Measurements from ENCODE around the gene RNF17. TPM values are rescaled to one million over a fixed set of nuclear protein-coding genes. Genes with fewer than 3 reads are reported as not detected.

Gene RNF17
- total and polyA plus RNA-seq, 10 of the 15 experiments (the other 5 are each of a cell fraction or from before 2014, with no cell fraction given): not detected

GRCh38 chr13:24747248-24748060 lies 16.5 kb upstream of the RNF17 start:
- no peak overlapping the region for H3K27ac ChIP-seq (ENCODE audit: control insufficient read depth, insufficient read depth)
- in situ Hi-C loops (cut with MboI): no loop called here
- SMC1A ChIA-PET (ENCODE audit: uncharacterized antibody, unreplicated experiment): no interaction called here
- TF ChIP-seq KLF5 (IDR thresholded peaks at IDR 0.05; ENCODE audit: partially characterized antibody) (no peak), NBN (IDR thresholded peaks at IDR 0.05) (no peak), HDAC6 (IDR thresholded peaks at IDR 0.05; ENCODE audit: unreplicated experiment) (peak; percentile 89), BACH1 (IDR thresholded peaks at IDR 0.05; ENCODE audit: borderline replicate concordance) (no peak), BMI1 (IDR thresholded peaks at IDR 0.05; ENCODE audit: borderline replicate concordance) (no peak), REST (IDR thresholded peaks at IDR 0.05; ENCODE audit: low read depth, low read length) (no peak), JUND (IDR thresholded peaks at IDR 0.05; ENCODE audit: low read depth, low read length) (no peak), ZZZ3 (IDR thresholded peaks at IDR 0.05; ENCODE audit: control insufficient read depth, insufficient read length, low read depth) (no peak), ZBTB33 (IDR thresholded peaks at IDR 0.05) (no peak)
- no peaks in the 10 kb centered on the region for H3K36me3 ChIP-seq (ENCODE audit: control insufficient read depth in 2 of 2, insufficient read depth in 2 of 2, low read length in 1 of 2)
- BruUV-seq (replicated peaks): no TSS peak
- H3K4me1 ChIP-seq (ENCODE audit: control insufficient read depth, insufficient read depth, low read length): no peaks in the 10 kb centered on the region
- intact Hi-C loops (cut with micrococcal nuclease; ENCODE audit: unreplicated experiment): loop anchor here (10.0 kb wide), 1 partner anchor 247 kb away; no protein-coding TSS in a partner anchor
- POLR2A ChIA-PET: no interaction called here
- DNase-seq (ENCODE audit: low read depth, low spot score) (no peak), ATAC-seq (peak; percentile 38), FAIRE-seq (no peak)
- peak overlapping the region; percentile 30; the same call in 1 of the 2 replicates for H3K4me3 ChIP-seq
- H3K9me3 ChIP-seq (replicated peaks; ENCODE audit: control insufficient read depth, insufficient read depth, low read length): no peaks in the 10 kb centered on the region
- no peak overlapping the region for H2AFZ ChIP-seq (ENCODE audit: control insufficient read depth, low read depth, low read length)
- peaks cover 10 to 24% of the 10 kb centered on the region in 2 experiments for H3K27me3 ChIP-seq (replicated peaks in 1 of 2; ENCODE audit: control insufficient read depth in 2 of 2, insufficient read depth in 2 of 2, low read length in 1 of 2)
- WGBS (ENCODE audit: insufficient coverage, insufficient replicate concordance, low lambda C conversion rate, missing lambda C conversion rate): 8% methylated on average over 58 of the region's 61 CpGs
- CTCF ChIA-PET: interaction anchor here (1.1 kb wide), 1 partner anchor 38 kb away, joined by 4 read pairs; no protein-coding TSS in a partner anchor
- no peaks in the 10 kb centered on the region for H4K20me1 ChIP-seq (ENCODE audit: control insufficient read depth, insufficient read depth)
- no peak overlapping the region for H3K9ac ChIP-seq (ENCODE audit: control insufficient read depth, insufficient read depth, low read length)
- H3K79me2 ChIP-seq (ENCODE audit: control insufficient read depth, insufficient read depth, low read length): no peaks in the 10 kb centered on the region
- H3K4me2 ChIP-seq (ENCODE audit: control insufficient read depth, insufficient read depth): peak overlapping the region; percentile 43
- RAD21 ChIA-PET (ENCODE audit: unreplicated experiment): no interaction called here

Measured in GM12878 (cell line).